Smooth muscle cell (in vitro differentiated cells): Measurements from ENCODE around the gene ZBTB7A. TPM values are rescaled to one million over a fixed set of nuclear protein-coding genes. Genes with fewer than 3 reads are reported as not detected.

Experiments used
- DNase-seq: peaks from one replicate; lab custom pipeline; 2025; ENCODE audit not compliant: unreplicated experiment; lab: John Stamatoyannopoulos, UW
- H2AFZ ChIP-seq: fragments of 200-600 bp; sonication (generic); 2 replicates; pipeline ENCODE4 v1.6.0; 2016; ENCODE audit warnings: antibody characterized with exemption, low read depth, mild to moderate bottlenecking
- H3F3A ChIP-seq: fragments of 200-600 bp; sonication (generic); 2 replicates; pipeline ENCODE4 v1.6.0; 2017; ENCODE audit warnings: antibody characterized with exemption, low read depth
- H3K27ac ChIP-seq: fragments of 200-600 bp; sonication (generic); 2 replicates; pipeline ENCODE4 v1.5.1; 2016; ENCODE audit warnings: low read depth, mild to moderate bottlenecking
- H3K27me3 ChIP-seq: fragments of 200-600 bp; sonication (generic); 2 replicates; pipeline ENCODE4 v1.6.1; 2016; ENCODE audit warnings: low read depth, mild to moderate bottlenecking
- H3K36me3 ChIP-seq: fragments of 200-600 bp; sonication (generic); 2 replicates; pipeline ENCODE4 v1.5.1; 2016; ENCODE audit warnings: low read depth
- H3K4me1 ChIP-seq: fragments of 200-600 bp; sonication (generic); 2 replicates; pipeline ENCODE4 v1.5.1; 2016; ENCODE audit warnings: low read depth
- H3K4me2 ChIP-seq: fragments of 200-600 bp; sonication (generic); 2 replicates; pipeline ENCODE4 v1.6.0; 2016; ENCODE audit warnings: mild to moderate bottlenecking
- H3K4me3 ChIP-seq: fragments of 200-600 bp; sonication (generic); 2 replicates; pipeline ENCODE4 v1.5.1; 2016; ENCODE audit warnings: mild to moderate bottlenecking
- H3K79me2 ChIP-seq: fragments of 200-600 bp; sonication (generic); 2 replicates; pipeline ENCODE4 v1.6.0; 2016; ENCODE audit warnings: low read depth, mild to moderate bottlenecking
- H3K9ac ChIP-seq: fragments of 200-600 bp; sonication (generic); 2 replicates; pipeline ENCODE4 v1.6.0; 2016; ENCODE audit warnings: low read depth
- H3K9me3 ChIP-seq: fragments of 200-600 bp; sonication (generic); replicated peaks from 2 replicates; pipeline ENCODE4 v1.5.1; 2016; ENCODE audit warnings: low read depth
- H4K20me1 ChIP-seq: fragments of 200-600 bp; sonication (generic); 2 replicates; pipeline ENCODE4 v1.6.0; 2016; ENCODE audit warnings: low read depth
- CTCF ChIP-seq: fragments of 200-600 bp; sonication (generic); IDR thresholded peaks from 2 replicates; pipeline ENCODE4 v1.5.1; 2017; ENCODE audit warnings: borderline replicate concordance, mild to moderate bottlenecking, antibody characterized with exemption; ENCODE audit not compliant: insufficient read depth, poor library complexity, severe bottlenecking
- WGBS: methylation state at CpG from one replicate; pipeline ENCODE4 v1.1.7; 2016; ENCODE audit warnings: low lambda C conversion rate; 5-methylcytosine and 5-hydroxymethylcytosine counted together
- polyA plus RNA-seq: library from polyadenylated mRNA; unstranded; fragments of >200 nt; fragmentation: Nextera tagmentation; extraction: Ambion mirVana; gene quantifications from 2 replicates; pipeline ENCODE4 v1.2.1, GENCODE V29; 2016
- total RNA-seq: library from RNA; depleted of rRNA; stranded (reverse); fragments of >200 nt; gene quantifications from 2 replicates; pipeline ENCODE4 v1.2.3, GENCODE V29; 2014

Gene ZBTB7A
- total and polyA plus RNA-seq, 2 experiments from 2014 or later: 13.3 to 36.0 TPM

GRCh38 chr19:4046362-4046691 lies 20.4 kb downstream of the ZBTB7A start:
- no peak overlapping the region for H3K27ac ChIP-seq
- no peak for TF ChIP-seq CTCF
- no peak overlapping the region for H2AFZ ChIP-seq
- H3K4me3 ChIP-seq: no peak overlapping the region
- no peaks in the 10 kb centered on the region for H3F3A ChIP-seq
- 95% methylated on average over 7 of the region's 7 CpGs for WGBS
- H3K36me3 ChIP-seq: no peaks in the 10 kb centered on the region
- H3K9ac ChIP-seq: no peak overlapping the region
- no peaks in the 10 kb centered on the region for H3K4me1 ChIP-seq
- DNase-seq: no peak
- H3K79me2 ChIP-seq: peaks cover 82% of the 10 kb centered on the region
- peaks cover 95% of the 10 kb centered on the region for H4K20me1 ChIP-seq
- no peak overlapping the region for H3K4me2 ChIP-seq
- no peaks in the 10 kb centered on the region for H3K9me3 ChIP-seq
- no peaks in the 10 kb centered on the region for H3K27me3 ChIP-seq

GRCh38 chr19:4045597-4046361 lies 20.9 kb downstream of the ZBTB7A start:
- Histone ChIP-seq H3K9me3 (no peaks in the 10 kb centered on the region), H3K36me3 (no peaks in the 10 kb centered on the region), H3K4me2 (no peak overlapping the region), H3K27ac (no peak overlapping the region), H3K4me1 (no peaks in the 10 kb centered on the region), H3K4me3 (no peak overlapping the region), H3K79me2 (peaks cover 77% of the 10 kb centered on the region), H3F3A (no peaks in the 10 kb centered on the region), H3K9ac (no peak overlapping the region), H3K27me3 (no peaks in the 10 kb centered on the region), H4K20me1 (peaks cover 95% of the 10 kb centered on the region), H2AFZ (no peak overlapping the region)
- 96% methylated on average over 25 of the region's 32 CpGs for WGBS
- TF ChIP-seq CTCF: no peak
- no peak for DNase-seq

- Histone ChIP-seq H4K20me1 (peaks cover 95% of the 10 kb centered on the region), H3K27ac (no peak overlapping the region), H3K27me3 (no peaks in the 10 kb centered on the region), H3K4me1 (no peaks in the 10 kb centered on the region), H2AFZ (no peak overlapping the region), H3F3A (no peaks in the 10 kb centered on the region), H3K36me3 (no peaks in the 10 kb centered on the region), H3K4me3 (no peak overlapping the region), H3K4me2 (no peak overlapping the region), H3K9ac (no peak overlapping the region), H3K79me2 (peaks cover 69% of the 10 kb centered on the region), H3K9me3 (no peaks in the 10 kb centered on the region)
- 94% methylated on average over 21 of the region's 21 CpGs for WGBS
- TF ChIP-seq CTCF: no peak
- no peak for DNase-seq
Measured at GRCh38 chr19:4044990-4045465, 21.7 kb downstream of the ZBTB7A start.
